Spleen (tissue), 7 donors: ENCODE data around the gene NSG1.

ENCODE experiments used
- CTCF ChIP-seq, 11 experiments: fragments of 200-600 bp in 7 of 11; fragments of 450-650 bp in 4 of 11; sonication (generic) in 4 of 11; IDR thresholded peaks in 8 of 11; conservative IDR thresholded peaks in 3 of 11; 1 replicate in 7 of 11; 2 replicates in 4 of 11; pipeline versions ENCODE4 v1.4.0 to v1.8.0; 2016 to 2021; ENCODE audit warnings: antibody characterized with exemption in 11 of 11, inconsistent platforms in 4 of 11, mild to moderate bottlenecking in 1 of 11
- POLR2A ChIP-seq, 3 donors: fragments of 450-650 bp; IDR thresholded peaks; one replicate each; pipeline ENCODE4 v1.5.1; 2017; ENCODE audit warnings: antibody characterized with exemption in 3 of 3, mild to moderate bottlenecking in 1 of 3
- POLR2AphosphoS5 ChIP-seq, 3 donors: sonication (generic); formaldehyde crosslinking; IDR thresholded peaks; one replicate each; pipeline ENCODE4 v1.5.1; 2017; ENCODE audit warnings: antibody characterized with exemption in 3 of 3
- donor health status: DM: no; HTN: no; CAD: no; lungs with moderate emphysema.
- donor health status: DM: no; HTN: no; CAD: no.
- donor health status: DM: no; HTN: no; CAD: no.

DNA sequence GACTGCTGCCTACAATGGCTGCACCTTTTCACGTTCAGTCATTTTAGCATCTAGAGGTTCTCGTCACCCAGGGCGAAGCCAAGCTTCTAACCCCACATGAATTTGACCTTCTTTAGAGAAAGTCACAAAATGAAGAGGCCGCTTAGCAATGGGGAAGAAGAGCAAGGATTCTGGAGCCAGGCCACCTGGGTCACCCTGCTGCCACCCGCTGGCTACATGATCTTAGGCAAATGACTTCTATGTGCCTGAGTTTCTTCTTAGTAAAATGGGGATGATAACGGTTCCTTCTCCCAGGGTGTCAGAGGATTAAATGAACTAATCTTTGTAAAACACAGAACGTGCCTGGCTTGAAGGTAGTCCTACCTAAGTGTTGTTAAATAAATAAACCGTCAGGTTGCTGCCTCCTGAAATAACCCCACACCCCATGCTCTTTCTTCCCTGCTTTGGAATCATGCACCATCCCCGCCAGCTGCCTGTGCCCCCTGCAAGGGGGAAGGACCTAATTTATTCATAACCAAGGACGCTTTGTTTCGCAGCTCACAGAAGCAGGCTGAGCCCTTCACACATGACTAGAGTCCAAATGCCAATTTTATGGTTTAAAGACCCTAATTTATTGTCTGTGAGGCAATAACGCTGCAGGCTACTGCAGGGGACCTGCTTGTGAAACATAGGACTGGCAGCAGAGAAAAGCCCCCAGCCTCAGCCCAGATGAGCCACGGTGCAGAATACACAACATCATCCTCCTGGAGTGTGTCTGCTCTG lies 28.6 kb upstream of the NSG1 start:
- no peak for TF ChIP-seq POLR2AphosphoS5 (IDR thresholded peaks at IDR 0.05)
- TF ChIP-seq POLR2A (IDR thresholded peaks at IDR 0.05) = no peak
- TF ChIP-seq CTCF (IDR thresholded peaks at IDR 0.05 in 8 of 11, conservative IDR thresholded peaks at IDR 0.05 in 3 of 11) = no peak
